ENCODE results near the gene PLD3.

DNA sequence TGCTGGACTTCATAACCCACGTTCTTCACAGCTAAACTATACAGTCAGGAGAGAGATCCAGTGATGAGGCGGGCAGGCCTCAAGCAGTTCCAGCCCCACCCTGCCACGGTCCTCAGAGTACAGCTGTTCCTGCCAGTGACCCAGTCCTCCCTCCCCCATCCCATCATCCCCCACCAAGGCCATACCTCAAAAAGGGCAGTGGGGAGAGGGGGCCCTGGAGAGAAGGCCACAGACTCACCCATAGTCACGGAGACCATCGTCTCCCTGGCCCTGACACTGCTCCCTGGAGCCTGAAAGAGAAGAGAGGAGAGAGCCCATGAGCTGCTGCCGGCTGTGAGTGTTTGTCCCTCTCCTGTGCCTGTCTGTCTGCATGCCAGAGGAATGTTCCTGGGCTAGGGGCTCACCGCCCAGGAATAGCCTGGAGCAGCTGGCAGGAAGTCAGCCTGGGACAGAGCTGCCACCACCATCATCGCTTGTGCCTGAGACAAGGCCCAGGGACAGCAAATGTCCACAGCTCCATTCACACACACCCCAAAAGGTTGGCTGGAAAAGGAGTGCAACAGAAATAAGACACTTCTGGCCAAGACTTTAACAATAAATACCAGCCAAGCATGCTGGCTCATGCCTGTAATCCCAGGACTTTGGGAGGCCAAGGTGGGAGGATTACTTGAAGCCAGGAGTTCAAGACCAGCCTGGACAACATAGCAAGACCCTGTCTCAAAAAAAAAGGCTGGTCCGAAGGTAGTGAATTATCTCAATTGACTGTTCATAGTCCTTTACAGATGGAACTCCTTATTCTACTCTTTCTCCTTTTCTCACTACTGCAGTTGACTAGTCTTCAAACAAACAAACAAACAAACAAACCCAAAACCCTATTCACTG lies 6.7 kb upstream of the PLD3 start:
- TF ChIP-seq CTCF (IDR thresholded peaks at IDR 0.05) (no peak), POLR2A (IDR thresholded peaks at IDR 0.05) (no peak)

Data from body of pancreas (tissue), 4 donors.